ENCODE measurements around the gene HECTD4. TPM values are rescaled to one million over a fixed set of nuclear protein-coding genes. Genes with fewer than 3 reads are reported as not detected.

The HECTD4 gene
- total and polyA plus RNA-seq, 2 of the 4 experiments (the other 2 are of a cell fraction) = 12.9 to 13.0 TPM

- intact Hi-C loops (cut with micrococcal nuclease) = no loop called here
- Histone ChIP-seq H3K14ac (replicated peaks; ENCODE audit: low read depth, low read length) (no peak overlapping the region), H3K79me1 (ENCODE audit: low read depth in 1 of 2, low read length in 2 of 2) (peaks cover 0 to 7% of the 10 kb centered on the region in 2 experiments; a peak in 2 of 4 replicates), H4K91ac (ENCODE audit: insufficient read depth, low read depth, low read length) (no peak overlapping the region), H3K9ac (ENCODE audit: low read depth, low read length) (no peak overlapping the region), H3K18ac (ENCODE audit: low read depth, low read length) (no peak overlapping the region), H3K36me3 (ENCODE audit: control insufficient read depth, insufficient read depth, low read length) (peaks cover 20% of the 10 kb centered on the region), H3K4me3 (ENCODE audit: insufficient read depth, low read depth, low read length) (no peak overlapping the region), H2AK5ac (ENCODE audit: low read depth, low read length) (no peak overlapping the region), H4K5ac (ENCODE audit: low read depth, low read length) (no peak overlapping the region), H2BK120ac (ENCODE audit: low read depth, low read length) (no peak overlapping the region), H3K9me3 (ENCODE audit: control insufficient read depth, insufficient read depth, low read length) (no peaks in the 10 kb centered on the region), H3K56ac (ENCODE audit: extremely low read depth, insufficient read depth, low read length) (no peak overlapping the region), H3K4me2 (ENCODE audit: low read depth, low read length) (no peak overlapping the region), H3K9me1 (ENCODE audit: insufficient read depth, low read length) (peaks cover 5% of the 10 kb centered on the region; the same call in 1 of the 2 replicates), H3K4me1 (ENCODE audit: control insufficient read depth, insufficient read depth, low read length) (peaks cover 10% of the 10 kb centered on the region), H2BK15ac (ENCODE audit: low read depth, low read length) (no peak overlapping the region), H3K4ac (ENCODE audit: low read depth, low read length) (no peak overlapping the region), H2AFZ (replicated peaks; ENCODE audit: low read length, poor library complexity) (no peak overlapping the region), H3K27me3 (ENCODE audit: control insufficient read depth, insufficient read depth, low read length) (no peaks in the 10 kb centered on the region), H2BK20ac (ENCODE audit: low read depth, low read length) (no peak overlapping the region), H4K8ac (ENCODE audit: low read depth in 2 of 2, low read length in 2 of 2) (no peak overlapping the region), H4K20me1 (ENCODE audit: insufficient read depth, low read length) (peaks cover 8% of the 10 kb centered on the region; the same call in 1 of the 2 replicates), H3K23ac (ENCODE audit: low read depth, low read length) (no peak overlapping the region), H2AK9ac (replicated peaks; ENCODE audit: low read depth, low read length, poor library complexity) (peak overlapping the region; percentile 29), H3K27ac (ENCODE audit: insufficient read depth, low read length) (no peak overlapping the region), H2BK5ac (ENCODE audit: low read depth, low read length, poor library complexity, severe bottlenecking) (no peak overlapping the region)
- TF ChIP-seq MAFK (IDR thresholded peaks at IDR 0.05; ENCODE audit: low read depth, low read length) = no peak
- no peak for TF ChIP-seq BHLHE40 (IDR thresholded peaks at IDR 0.05; ENCODE audit: low read depth, low read length)
- no peak for TF ChIP-seq RAD21 (IDR thresholded peaks at IDR 0.05; ENCODE audit: low read length)
- no peak for TF ChIP-seq ELK1 (IDR thresholded peaks at IDR 0.05; ENCODE audit: borderline replicate concordance, low read depth, low read length)
- TF ChIP-seq CTCF (conservative IDR thresholded peaks at IDR 0.05; ENCODE audit: low read depth, low read length) = no peak
- no peak for TF ChIP-seq SMC3 (IDR thresholded peaks at IDR 0.05; ENCODE audit: low read depth, low read length)
- no peak for TF ChIP-seq NFE2L2 (IDR thresholded peaks at IDR 0.05; ENCODE audit: low read depth, low read length)
- 90% methylated on average over 20 of the region's 26 CpGs; no CpG with 5 or more reads in 1 of the 2 experiments for WGBS, 2 experiments (ENCODE audit: extremely low coverage in 2 of 2, insufficient read length in 1 of 2)
- DNase-seq (no peak), ATAC-seq (ENCODE audit: low read depth) (no peak)
- ChIA-PET CTCF (no interaction called here), POLR2A (ENCODE audit: unreplicated experiment) (no interaction called here)
- in situ Hi-C loops (cut with MboI; ENCODE audit: low sequenced_read_pairs) = no loop called here
- no TSS peak for BruUV-seq (replicated peaks)
- dilution Hi-C loops (cut with HindIII; ENCODE audit: low sequenced_read_pairs, unreplicated experiment) = no loop called here
Observed at GRCh38 chr12:112185093-112185923, 196.9 kb downstream of the HECTD4 start.

Data from IMR-90 (cell line).